Uterus (tissue), 2 donors: ENCODE data around the gene UHRF2.

Source experiments
- POLR2A ChIP-seq, 2 donors: fragments of 450-650 bp; IDR thresholded peaks; one replicate each; pipeline ENCODE4 v1.6.1; 2016; ENCODE audit warnings: antibody characterized with exemption in 2 of 2, mild to moderate bottlenecking in 1 of 2, moderate library complexity in 1 of 2
- TF ChIP-seq, protein P1 (sequence below), 4 experiments: fragments of 200-600 bp in 2 of 4; fragments of 450-650 bp in 2 of 4; sonication (generic) in 2 of 4; IDR thresholded peaks; one replicate each; pipeline ENCODE4 v1.5.1; 2016 to 2019; ENCODE audit warnings: antibody characterized with exemption in 4 of 4, mild to moderate bottlenecking in 2 of 4, moderate library complexity in 1 of 4

- TF ChIP-seq, protein P1, sequence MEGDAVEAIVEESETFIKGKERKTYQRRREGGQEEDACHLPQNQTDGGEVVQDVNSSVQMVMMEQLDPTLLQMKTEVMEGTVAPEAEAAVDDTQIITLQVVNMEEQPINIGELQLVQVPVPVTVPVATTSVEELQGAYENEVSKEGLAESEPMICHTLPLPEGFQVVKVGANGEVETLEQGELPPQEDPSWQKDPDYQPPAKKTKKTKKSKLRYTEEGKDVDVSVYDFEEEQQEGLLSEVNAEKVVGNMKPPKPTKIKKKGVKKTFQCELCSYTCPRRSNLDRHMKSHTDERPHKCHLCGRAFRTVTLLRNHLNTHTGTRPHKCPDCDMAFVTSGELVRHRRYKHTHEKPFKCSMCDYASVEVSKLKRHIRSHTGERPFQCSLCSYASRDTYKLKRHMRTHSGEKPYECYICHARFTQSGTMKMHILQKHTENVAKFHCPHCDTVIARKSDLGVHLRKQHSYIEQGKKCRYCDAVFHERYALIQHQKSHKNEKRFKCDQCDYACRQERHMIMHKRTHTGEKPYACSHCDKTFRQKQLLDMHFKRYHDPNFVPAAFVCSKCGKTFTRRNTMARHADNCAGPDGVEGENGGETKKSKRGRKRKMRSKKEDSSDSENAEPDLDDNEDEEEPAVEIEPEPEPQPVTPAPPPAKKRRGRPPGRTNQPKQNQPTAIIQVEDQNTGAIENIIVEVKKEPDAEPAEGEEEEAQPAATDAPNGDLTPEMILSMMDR (IDR thresholded peaks at IDR 0.05): no peak
- TF ChIP-seq POLR2A (IDR thresholded peaks at IDR 0.05): no peak
Measured at GRCh38 chr9:6495466-6495865, 82.5 kb downstream of the UHRF2 start.
